A172 (cell line): ENCODE measurements around the gene ABO. TPM values are rescaled to one million over a fixed set of nuclear protein-coding genes. Genes with fewer than 3 reads are reported as not detected.
"Not testable (repeated sequence)": the region's sequence is repeated elsewhere in the genome, so short reads cannot be mapped to it uniquely, and the experiment has no call there.

ENCODE experiments used
- DNase-seq: peaks from one replicate; pipeline ENCODE4 v3.0.0-alpha.2; 2015; ENCODE audit warnings: low spot score
- total RNA-seq: library from RNA; depleted of rRNA; stranded (reverse); fragments of >200 nt; shearing (Covaris generic); gene quantifications from 2 replicates; pipeline ENCODE4 v1.2.3, GENCODE V29; 2014

Gene ABO
- total RNA-seq, 1 experiment from 2014 or later: not detected

DNA sequence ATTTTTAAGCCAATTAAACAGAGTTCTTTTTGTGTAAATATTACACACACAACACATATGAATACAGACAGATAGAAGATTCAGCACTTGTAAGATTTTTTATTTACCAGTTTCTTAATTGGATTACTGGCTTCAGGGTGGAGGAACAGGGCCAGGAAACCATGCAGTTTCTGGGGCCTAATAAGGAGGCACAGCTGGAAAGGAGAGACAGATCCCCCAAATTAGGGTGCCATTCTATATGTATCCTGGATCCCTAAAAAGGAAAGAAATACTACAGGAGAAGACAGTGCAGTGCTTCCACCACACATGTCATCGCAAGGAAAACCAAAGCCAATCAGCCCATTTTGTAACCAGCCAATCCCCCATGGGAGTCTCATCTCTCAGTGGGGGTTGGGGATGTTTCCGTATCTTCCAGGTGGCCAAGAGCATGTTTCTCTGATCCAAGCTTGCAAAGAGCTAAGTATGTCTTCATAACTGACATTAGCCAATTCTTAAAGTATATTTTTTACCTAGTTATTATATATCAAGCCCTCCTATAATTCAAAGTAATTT lies 15.8 kb upstream of the ABO start:
- no peak for DNase-seq

DNA sequence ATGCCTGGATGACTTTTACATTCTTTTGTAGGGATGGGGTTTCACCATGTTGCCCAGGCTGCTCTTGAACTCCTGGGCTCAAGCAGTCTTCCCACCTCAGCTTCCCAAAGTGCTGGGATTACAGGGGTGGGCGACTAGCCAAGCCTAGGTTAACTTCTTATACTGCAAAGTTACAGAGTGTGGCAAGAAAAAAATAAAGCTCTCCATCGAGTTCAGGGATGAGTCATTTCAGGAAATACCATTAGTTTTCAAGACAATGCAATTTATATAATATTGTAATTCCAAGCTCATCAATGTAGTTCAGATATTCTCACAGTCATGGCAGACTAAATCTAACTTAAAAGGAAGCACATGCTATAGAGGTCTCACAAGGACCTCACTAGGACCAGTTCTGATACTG lies 11.5 kb upstream of the ABO start:
- peak; percentile 12 for DNase-seq

DNA sequence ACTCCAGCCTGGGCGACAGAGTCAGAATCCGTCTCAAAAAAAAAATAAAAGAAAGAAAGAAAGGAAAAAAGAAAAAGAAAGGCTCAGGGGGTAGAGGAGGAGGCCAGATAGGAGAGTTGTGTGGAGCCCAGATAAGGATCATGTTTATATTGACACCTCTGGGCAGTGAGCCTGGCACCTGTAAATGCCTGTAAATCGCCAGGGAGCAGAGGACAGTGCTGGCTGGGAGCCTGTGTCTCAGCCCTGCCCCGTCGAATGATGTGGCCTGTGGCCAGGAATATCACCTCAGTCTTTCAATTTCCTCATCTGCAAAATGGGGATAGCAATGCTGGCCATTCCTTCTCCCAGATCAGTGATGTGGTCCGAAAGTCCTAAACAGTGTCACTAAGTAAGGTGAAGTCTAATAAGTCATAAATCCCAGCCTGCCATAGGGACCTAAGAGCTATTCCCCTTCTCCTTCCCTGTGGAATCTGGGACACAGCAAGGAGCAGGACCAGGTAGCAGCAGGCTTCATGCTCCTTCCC lies 10.3 kb upstream of the ABO start:
- DNase-seq: no peak

GRCh38 chr9:133284362-133284761 lies 9.4 kb upstream of the ABO start:
- DNase-seq: no peak

DNA sequence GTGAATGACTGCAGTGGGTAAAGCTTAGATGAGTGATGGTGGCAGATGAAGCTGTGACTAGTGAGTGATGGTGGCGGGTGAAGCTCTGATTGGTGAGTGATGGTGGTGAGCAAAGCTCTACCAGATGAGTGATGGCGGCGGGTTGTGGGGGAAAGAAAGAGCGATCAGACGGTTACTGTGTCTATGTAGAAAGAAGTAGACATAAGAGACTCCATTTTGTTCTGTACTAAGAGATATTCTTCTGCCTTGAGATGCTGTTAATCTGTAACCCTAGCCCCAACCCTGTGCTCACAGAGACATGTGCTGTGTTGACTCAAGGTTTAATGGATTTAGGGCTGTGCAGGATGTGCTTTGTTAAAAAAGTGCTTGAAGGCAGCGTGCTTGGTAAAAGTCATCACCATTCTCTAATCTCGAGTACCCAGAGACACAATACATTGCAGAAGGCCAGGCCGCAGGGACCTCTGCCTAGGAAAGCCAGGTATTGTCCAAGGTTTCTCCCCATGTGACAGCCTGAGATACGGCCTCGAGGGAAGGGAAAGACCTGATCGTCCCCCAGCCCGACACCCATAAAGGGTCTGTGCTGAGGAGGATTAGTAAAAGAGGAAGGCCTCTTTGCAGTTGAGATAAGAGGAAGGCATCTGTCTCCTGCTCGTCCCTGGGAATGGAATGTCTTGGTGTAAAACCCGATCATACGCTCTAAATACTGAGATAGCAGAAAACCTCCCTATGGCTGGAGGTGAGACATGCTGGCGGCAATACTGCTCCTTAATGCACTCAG lies 8.4 kb upstream of the ABO start:
- DNase-seq: not testable (repeated sequence)

DNA sequence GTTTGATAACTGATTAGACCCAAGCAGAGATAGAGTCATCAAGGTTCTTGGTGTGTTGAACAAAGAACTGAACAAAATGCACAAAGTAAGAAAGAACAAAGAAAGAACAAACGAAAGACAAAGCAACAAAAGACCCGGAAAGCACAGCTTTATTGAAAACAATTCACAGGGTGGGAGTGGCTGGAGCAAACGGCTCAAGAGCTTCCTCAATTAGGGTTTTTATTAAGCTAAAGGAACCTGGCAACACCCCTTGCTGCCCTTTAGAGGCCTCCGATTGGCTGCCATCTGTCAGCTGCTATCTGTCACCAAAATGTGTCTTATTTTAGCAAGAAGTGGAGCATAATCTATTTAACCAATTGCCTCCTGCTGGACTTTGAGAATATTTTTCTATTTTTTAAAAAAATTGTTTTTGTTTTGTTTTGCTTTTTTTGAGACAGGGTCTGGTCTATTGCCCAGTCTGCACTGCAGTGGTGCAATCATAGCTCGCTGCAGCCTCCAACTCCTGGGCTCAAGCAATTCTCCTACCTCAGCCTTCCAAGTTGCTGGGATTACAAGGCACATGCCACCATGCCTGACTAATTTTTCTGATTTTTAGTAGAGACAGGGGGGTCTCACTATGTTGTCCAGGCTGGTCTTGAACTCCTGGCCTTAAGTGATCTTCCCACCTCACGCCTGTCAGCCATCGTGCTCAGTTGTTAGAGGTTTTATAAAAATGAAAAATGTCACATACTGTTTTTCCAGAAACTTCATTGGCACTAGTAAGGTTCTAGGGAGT lies 7.7 kb upstream of the ABO start:
- DNase-seq: no peak

- DNase-seq: no peak
These were observed 5.4 kb upstream of the ABO start for GRCh38 chr9:133280392-133280791.

DNA sequence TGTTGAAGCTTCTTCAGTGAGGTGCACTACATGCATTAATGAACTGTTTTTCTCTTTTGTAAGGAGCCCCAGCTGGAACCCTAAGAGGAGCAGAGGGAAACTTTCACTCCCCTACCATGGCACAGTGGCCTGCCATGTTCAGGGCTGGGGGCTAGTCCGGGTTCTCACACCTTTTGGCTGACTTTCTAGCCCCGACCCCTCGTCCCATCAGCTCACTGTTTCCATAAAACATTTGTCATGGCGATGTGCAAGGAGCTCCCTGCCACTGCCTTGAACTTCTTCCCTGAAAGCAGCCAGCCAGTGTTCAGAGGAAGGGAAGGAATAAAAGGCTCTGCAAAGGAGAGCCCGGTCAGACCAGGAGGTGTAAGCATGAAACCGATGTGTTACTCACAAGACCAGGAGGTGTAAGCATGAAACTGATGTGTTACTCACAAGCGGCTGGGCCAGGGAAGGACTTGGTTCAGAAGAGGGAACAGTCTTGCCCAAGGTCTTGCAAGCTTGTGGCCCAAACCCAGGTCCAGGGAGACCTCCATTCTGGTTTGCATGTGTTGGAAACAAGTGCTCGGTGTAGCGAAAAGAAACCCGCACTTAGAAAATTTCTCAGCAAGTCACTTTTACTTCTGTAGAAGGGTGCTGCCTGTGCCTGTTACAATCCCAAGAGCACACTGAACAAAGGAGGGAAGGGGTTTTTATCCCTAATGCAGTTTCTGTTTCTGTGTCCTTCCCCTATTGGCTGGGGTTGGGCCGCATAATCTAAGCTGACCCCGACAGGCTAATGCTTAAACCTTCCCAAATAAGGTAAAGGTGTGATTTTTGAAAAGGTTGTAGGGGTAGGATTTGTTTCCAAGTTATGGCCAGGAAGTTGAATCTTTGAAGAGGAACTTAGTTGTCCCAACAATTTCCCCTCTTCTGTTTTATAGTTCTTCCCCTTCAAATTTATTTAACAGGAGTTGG lies 3.4 kb upstream of the ABO start:
- DNase-seq: no peak

GRCh38 chr9:133277467-133277866 lies 2.5 kb upstream of the ABO start:
- no peak for DNase-seq

DNA sequence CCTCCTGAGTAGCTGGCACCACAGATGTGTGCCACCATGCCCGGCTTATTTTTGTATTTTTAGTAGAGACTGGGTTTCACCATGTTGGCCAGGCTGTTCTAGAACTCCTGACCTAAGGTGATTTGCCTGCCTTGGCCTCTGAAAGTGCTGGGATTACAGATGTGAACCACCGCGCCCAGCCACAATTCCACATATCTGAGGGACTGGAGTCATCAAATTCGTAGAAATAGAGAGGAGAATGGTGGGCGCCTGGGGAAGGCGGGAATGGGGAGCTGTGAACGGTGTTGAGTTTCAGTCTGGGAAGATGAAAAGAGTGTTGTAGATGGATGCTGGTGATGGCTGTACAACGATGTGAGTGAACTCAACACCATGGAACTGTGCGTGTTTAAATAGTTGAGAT lies 1.9 kb upstream of the ABO start:
- DNase-seq: no peak

DNA sequence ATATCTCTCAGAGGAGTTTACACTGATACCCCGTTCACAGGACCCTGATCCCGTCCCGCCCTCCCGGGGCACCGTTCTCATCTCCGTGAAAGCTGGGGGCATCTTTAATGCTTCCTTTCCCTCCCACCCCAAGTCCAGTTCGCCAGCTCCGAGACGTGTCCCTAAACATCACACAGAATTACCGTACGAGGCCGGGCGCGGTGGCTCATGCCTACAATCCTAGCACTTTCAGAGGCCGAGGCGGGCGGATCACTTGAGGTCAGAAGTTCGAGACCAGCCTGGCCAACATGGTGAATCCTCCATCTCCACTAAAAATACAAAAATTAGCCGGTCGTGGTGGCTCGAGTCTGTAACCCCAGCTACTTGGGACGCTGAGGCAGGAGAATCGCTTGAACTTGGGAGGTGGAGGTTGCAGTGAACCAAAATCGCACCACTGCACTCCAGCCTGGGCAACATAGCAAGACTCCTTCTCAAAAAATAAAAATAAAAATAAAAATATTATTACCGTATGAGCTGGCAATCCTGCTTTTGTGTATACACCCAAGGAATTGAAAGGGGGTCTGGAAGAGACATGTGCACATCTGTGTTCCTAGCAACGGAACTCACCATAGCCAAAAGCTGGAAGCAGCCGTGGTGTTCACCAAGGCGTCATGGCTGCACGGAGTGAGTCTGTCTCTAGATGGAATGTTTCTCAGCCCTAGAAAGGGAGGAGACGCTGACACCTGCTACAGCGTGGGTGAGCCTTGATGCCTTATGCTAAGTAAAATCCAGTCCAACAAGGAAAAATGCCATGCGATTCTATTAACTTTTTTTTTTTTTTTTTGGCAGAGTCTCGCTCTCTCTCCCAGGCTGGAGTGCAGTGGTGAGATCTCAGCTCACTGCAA lies 1.2 kb upstream of the ABO start:
- DNase-seq: no peak

DNA sequence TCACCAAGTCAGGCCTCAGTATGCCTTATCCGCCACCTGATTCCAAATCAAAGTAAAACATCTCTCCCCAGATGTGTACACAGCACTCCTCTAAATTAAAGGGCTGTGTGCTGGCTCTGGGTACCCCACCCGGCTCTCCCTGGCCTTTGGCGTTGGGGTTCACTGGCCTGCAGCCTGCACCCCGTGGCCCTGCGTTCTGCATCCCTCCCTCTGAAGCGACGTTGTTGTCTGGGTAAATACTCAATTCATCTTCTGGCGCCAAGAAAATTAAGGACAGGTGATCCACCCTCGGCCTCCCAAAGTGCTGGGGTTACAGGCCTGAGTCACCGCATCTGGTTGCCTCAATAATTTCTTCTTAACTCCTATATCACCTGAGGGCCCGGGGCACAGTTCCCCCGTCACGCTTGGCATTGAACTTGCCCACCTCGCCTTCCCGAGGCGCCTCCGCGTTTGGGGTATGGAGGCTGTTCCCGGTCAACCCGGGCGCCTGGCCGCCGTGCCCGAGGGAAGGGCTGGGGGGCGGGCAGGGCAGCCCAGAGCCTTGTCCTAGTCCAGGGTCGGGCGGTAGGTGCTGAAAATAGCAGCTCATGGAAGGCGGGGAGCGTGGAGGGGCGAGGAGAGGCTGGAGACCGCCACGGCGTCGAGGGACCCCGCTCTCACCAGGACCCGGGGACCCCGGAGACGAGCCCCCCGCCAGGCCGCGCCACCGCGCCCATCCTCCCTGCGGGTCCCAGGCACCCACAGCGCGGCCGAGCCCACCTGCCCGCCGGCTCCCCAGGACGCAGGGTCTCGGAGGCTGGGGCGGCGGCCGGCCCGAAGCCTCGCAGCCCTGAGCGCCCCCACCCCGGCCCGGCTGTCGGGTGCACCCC lies 531 bp downstream of the ABO start:
- DNase-seq: no peak

DNA sequence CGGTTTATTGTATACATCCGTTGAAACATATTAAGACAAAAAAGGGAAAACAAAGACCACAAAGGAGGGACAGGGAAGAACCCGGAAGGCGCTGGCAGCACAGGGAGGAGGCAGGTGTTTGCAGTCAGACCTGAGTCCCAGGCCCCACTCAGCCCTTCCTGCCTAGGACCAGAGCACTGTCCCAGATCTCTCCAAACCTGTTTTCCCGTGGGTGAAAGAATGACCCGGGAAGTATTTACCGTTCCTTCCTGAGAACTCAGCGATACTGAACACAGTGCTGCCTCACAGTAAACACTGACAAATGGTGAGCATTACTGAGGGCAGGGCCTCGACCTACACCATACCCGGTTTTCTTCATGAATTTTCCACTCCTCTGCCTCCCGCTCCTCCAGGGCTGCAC lies 1.2 kb downstream of the ABO start:
- no peak for DNase-seq

DNA sequence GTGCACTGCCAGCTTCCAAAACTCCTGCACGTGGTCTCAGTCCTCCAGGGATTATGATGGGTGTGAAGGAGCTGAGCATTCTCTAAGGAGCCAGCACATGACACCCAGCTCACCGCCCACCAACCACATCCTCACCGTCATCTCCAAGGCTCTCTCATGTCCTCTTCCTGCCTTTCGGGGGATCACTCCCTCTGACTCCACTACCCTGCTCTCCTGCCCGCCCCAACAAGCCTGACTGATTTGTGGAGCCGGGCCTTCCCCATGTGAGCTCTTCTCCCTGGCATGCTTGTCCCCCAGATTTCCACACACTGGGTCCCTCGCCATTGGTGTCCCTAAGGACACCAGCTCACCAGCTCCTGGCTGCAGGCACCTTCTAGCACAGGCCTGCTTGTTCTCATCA lies 1.9 kb downstream of the ABO start:
- no peak for DNase-seq

- no peak for DNase-seq
These were observed 5.3 kb downstream of the ABO start for GRCh38 chr9:133269537-133270362.

GRCh38 chr9:133269136-133269535 lies 5.9 kb downstream of the ABO start:
- not testable (repeated sequence) for DNase-seq

GRCh38 chr9:133268335-133269056 lies 6.5 kb downstream of the ABO start:
- no peak for DNase-seq

DNA sequence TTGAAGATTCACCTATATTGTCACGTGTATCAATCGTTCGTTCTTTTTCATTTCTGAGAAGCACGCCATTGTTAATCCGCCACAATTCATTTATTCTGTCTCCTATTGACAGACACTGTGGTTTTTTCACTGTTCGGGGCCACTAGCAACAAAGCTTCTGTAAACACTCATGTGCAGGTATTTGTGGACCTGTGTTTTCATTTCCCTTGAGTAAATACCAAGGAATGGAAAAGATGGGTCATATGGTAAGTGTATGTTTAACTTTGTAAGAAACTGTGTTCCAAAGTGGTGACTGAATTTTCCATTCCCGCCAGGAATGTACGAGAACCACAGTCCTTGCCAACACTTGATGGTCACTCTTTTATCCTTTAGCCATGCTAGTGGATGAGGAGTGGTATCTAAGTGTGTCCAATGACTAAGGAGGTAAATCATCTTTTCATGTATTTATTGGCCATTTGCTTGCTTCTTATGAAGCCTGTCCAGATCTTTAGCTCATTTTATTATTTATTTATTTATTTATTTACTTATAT lies 10.7 kb downstream of the ABO start:
- no peak for DNase-seq
